Measurements from ENCODE around the gene HAUS7. TPM values are rescaled to one million over a fixed set of nuclear protein-coding genes. Genes with fewer than 3 reads are reported as not detected.

Gene HAUS7
- total RNA-seq, 2 experiments from 2014 or later: 24.4 to 25.6 TPM

DNA sequence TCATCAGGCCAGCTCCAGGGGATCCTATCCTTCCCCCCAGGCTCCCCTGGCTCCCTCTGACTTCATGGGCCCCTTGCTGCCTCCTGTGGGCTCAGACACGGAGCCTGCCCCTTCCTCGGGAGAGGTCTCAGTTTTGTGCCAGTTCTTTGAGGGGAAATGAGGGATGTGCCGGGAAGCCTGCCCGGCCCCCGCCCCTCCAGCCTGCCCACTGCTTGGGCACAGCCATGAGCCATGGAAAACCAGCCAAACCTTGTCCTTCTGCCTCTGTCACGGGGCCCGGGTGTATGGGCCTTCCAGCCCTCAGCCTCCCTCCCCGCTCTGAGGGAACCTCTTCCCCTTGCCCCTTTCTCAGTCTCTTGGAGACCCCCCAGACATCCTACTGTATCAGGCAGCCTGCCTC, 31.2 kb upstream of the HAUS7 start:
- TF ChIP-seq, protein P1, sequence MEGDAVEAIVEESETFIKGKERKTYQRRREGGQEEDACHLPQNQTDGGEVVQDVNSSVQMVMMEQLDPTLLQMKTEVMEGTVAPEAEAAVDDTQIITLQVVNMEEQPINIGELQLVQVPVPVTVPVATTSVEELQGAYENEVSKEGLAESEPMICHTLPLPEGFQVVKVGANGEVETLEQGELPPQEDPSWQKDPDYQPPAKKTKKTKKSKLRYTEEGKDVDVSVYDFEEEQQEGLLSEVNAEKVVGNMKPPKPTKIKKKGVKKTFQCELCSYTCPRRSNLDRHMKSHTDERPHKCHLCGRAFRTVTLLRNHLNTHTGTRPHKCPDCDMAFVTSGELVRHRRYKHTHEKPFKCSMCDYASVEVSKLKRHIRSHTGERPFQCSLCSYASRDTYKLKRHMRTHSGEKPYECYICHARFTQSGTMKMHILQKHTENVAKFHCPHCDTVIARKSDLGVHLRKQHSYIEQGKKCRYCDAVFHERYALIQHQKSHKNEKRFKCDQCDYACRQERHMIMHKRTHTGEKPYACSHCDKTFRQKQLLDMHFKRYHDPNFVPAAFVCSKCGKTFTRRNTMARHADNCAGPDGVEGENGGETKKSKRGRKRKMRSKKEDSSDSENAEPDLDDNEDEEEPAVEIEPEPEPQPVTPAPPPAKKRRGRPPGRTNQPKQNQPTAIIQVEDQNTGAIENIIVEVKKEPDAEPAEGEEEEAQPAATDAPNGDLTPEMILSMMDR (IDR thresholded peaks at IDR 0.05): no peak
- Histone ChIP-seq H3K9me3 (ENCODE audit: control insufficient read depth in 1 of 2, insufficient read depth in 1 of 2, low read length in 2 of 2) (no peaks in the 10 kb centered on the region), H3K4me3 (ENCODE audit: low read length) (no peak overlapping the region), H3K27ac (ENCODE audit: low read depth in 1 of 2, low read length in 2 of 2) (no peak overlapping the region), H3K27me3 (ENCODE audit: control insufficient read depth in 1 of 2, insufficient read depth in 2 of 2, low read length in 2 of 2) (no peaks in the 10 kb centered on the region), H3K36me3 (ENCODE audit: insufficient read depth, low read length) (no peaks in the 10 kb centered on the region), H3K4me1 (ENCODE audit: insufficient read depth, low read length) (no peaks in the 10 kb centered on the region)
- Mint-ChIP-seq H3K27me3 (no peaks in the 10 kb centered on the region), H3K4me1 (ENCODE audit: low read depth) (no peaks in the 10 kb centered on the region), H3K36me3 (ENCODE audit: low read depth) (no peaks in the 10 kb centered on the region), H3K27ac (no peak overlapping the region), H3K4me3 (no peak overlapping the region), H3K9me3 (no peaks in the 10 kb centered on the region)
- intact Hi-C loops (cut with DNase I, micrococcal nuclease): no loop called here
- POLR2A ChIA-PET: no interaction called here
- ATAC-seq (ENCODE audit: poor library complexity): no peak
- CTCF ChIA-PET: no interaction called here
- no peak for DNase-seq

- POLR2A ChIA-PET: no interaction called here
- H3K36me3 Mint-ChIP-seq (ENCODE audit: low read depth): no peaks in the 10 kb centered on the region
- H3K9me3 Mint-ChIP-seq: no peaks in the 10 kb centered on the region
- no peak overlapping the region for H3K4me3 Mint-ChIP-seq
- intact Hi-C loops (cut with DNase I, micrococcal nuclease): no loop called here
- H3K27ac ChIP-seq (ENCODE audit: low read depth in 1 of 2, low read length in 2 of 2): no peak overlapping the region
- ATAC-seq (ENCODE audit: poor library complexity) (no peak), DNase-seq (no peak)
- no peak overlapping the region for H3K4me3 ChIP-seq (ENCODE audit: low read length)
- no peaks in the 10 kb centered on the region for H3K4me1 ChIP-seq (ENCODE audit: insufficient read depth, low read length)
- H3K4me1 Mint-ChIP-seq (ENCODE audit: low read depth): no peaks in the 10 kb centered on the region
- CTCF ChIA-PET: no interaction called here
- TF ChIP-seq, protein P1 (IDR thresholded peaks at IDR 0.05): no peak
- no peaks in the 10 kb centered on the region for H3K27me3 Mint-ChIP-seq
- H3K27me3 ChIP-seq (ENCODE audit: control insufficient read depth in 1 of 2, insufficient read depth in 2 of 2, low read length in 2 of 2): no peaks in the 10 kb centered on the region
- H3K9me3 ChIP-seq (ENCODE audit: control insufficient read depth in 1 of 2, insufficient read depth in 1 of 2, low read length in 2 of 2): peaks cover 0 to 4% of the 10 kb centered on the region in 2 experiments
- no peaks in the 10 kb centered on the region for H3K36me3 ChIP-seq (ENCODE audit: insufficient read depth, low read length)
- no peak overlapping the region for H3K27ac Mint-ChIP-seq
Observed at GRCh38 chrX:153500676-153501280, 30.4 kb upstream of the HAUS7 start.

DNA sequence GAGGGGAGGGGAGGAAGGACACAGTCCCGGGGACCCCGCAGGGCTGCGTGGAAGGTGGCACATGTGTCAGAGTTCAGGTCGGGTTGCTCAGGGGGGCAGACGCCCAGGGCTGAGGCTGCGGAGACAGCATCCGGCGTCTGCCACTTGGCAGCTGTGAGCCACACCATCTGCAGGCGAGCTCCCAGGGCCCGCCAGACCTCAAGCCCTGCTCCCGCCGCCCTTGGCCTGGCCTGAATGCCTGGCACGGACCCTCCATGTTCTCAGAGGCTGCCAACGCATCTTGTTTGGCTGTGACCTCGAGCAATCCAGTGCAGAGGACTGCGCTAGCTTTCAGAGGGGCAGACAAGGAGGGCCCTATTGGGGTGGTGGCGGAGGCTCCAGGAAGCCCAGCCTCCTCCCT, 29.5 kb upstream of the HAUS7 start:
- intact Hi-C loops (cut with DNase I, micrococcal nuclease): no loop called here
- Mint-ChIP-seq H3K9me3 (no peaks in the 10 kb centered on the region), H3K4me1 (ENCODE audit: low read depth) (no peaks in the 10 kb centered on the region), H3K27me3 (no peaks in the 10 kb centered on the region), H3K36me3 (ENCODE audit: low read depth) (no peaks in the 10 kb centered on the region), H3K4me3 (no peak overlapping the region), H3K27ac (no peak overlapping the region)
- H3K4me1 ChIP-seq (ENCODE audit: insufficient read depth, low read length): no peaks in the 10 kb centered on the region
- ATAC-seq (ENCODE audit: poor library complexity) (no peak), DNase-seq (no peak)
- no peaks in the 10 kb centered on the region for H3K36me3 ChIP-seq (ENCODE audit: insufficient read depth, low read length)
- ChIA-PET CTCF (no interaction called here), POLR2A (no interaction called here)
- no peak overlapping the region for H3K4me3 ChIP-seq (ENCODE audit: low read length)
- no peak overlapping the region for H3K27ac ChIP-seq (ENCODE audit: low read depth in 1 of 2, low read length in 2 of 2)
- TF ChIP-seq, protein P1 (IDR thresholded peaks at IDR 0.05): no peak
- H3K27me3 ChIP-seq (ENCODE audit: control insufficient read depth in 1 of 2, insufficient read depth in 2 of 2, low read length in 2 of 2): peaks cover 1 to 5% of the 10 kb centered on the region in 2 experiments
- H3K9me3 ChIP-seq (ENCODE audit: control insufficient read depth in 1 of 2, insufficient read depth in 1 of 2, low read length in 2 of 2): peaks cover 0 to 4% of the 10 kb centered on the region in 2 experiments
